COLO829 (cell line): Measurements from ENCODE around the gene CDR2.
"Not testable (repeated sequence)": the region's sequence is repeated elsewhere in the genome, so short reads cannot be mapped to it uniquely, and the experiment has no call there.

ENCODE experiments used
- DNase-seq: peaks from one replicate; pipeline ENCODE4 v3.0.0; 2012; ENCODE audit warnings: low spot score

The CDR2 gene

DNA sequence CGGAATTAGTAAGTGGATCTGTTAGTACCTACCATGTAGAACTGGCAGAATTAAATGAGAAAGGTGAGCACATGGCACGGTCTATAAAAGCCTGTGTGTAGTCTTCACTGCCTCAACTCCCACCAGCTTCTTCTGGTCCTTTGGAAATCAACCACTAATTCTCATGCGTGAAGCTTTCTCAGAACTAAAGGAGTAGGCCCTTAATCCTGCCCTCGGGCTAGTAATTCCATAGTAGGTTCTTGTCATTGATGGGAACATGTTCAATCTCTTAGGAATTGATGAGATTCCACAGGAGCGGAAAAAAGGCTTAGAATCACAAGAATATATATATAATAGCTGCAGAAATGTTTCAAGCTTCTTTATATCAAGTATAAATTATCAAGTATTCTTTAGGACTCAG lies 21.7 kb downstream of the CDR2 start:
- no peak for DNase-seq

DNA sequence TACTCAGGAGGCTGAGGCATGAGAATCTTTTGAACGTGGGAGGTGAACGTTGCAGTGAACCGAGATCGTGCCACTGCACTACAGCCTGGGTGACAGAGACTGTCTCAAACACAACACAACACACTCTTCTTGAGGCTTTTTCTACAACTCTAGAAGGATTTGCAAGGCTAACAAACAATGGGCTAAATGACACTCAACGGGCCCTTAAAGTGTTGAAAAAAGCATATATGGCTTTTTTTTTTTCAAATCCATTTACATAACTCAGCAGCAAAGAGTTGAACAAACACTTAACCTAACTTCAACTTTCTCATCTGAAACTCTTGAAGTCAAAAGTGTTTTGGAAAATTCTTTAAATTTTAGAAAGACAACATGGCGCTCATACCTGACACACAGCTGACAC lies 22.3 kb downstream of the CDR2 start:
- no peak for DNase-seq

GRCh38 chr16:22351017-22351416 lies 23.4 kb downstream of the CDR2 start:
- not testable (repeated sequence) for DNase-seq

- DNase-seq = no peak
Measured at GRCh38 chr16:22348291-22348690, 26.1 kb downstream of the CDR2 start.

GRCh38 chr16:22347100-22347820 lies 27.2 kb downstream of the CDR2 start:
- DNase-seq = no peak

DNA sequence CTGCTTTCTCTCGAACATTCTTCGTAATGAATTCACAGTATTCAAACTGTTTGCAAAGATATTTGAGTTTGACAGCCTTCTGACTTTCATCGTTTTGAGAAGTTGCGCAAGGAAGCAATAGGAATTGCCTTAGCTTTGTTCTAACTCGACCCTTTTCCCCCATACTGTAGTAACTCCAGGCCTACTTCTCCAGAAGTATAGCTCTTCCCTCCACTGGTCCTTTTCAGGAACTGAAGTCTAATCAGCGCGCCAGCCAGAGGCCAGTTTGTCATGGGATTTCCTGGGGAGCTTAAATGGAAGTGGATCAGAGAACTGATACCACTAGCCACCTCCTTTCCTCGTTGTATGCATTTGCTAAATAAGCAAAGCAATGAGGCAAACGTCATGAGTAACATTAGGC lies 27.9 kb downstream of the CDR2 start:
- DNase-seq = no peak

DNA sequence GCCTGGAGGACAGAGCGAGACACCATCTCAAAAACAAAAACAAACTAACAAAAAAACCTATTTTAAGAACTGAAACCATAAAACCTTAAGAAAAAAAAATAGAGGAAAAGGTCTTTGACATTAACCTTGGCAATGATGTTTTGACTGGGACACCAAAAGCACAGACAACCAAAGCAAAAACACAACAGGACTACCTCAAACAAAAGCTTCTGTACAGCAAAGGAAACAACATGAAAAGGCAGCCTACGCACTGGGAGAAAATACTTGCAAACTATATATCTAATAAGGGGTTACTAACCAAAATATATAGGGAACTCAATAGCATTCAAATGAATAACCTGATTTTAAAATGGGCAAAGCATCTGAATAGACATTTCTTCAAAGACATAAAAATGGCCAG lies 32.3 kb downstream of the CDR2 start:
- DNase-seq = no peak

GRCh38 chr16:22340945-22341344 lies 33.5 kb downstream of the CDR2 start:
- no peak for DNase-seq

DNA sequence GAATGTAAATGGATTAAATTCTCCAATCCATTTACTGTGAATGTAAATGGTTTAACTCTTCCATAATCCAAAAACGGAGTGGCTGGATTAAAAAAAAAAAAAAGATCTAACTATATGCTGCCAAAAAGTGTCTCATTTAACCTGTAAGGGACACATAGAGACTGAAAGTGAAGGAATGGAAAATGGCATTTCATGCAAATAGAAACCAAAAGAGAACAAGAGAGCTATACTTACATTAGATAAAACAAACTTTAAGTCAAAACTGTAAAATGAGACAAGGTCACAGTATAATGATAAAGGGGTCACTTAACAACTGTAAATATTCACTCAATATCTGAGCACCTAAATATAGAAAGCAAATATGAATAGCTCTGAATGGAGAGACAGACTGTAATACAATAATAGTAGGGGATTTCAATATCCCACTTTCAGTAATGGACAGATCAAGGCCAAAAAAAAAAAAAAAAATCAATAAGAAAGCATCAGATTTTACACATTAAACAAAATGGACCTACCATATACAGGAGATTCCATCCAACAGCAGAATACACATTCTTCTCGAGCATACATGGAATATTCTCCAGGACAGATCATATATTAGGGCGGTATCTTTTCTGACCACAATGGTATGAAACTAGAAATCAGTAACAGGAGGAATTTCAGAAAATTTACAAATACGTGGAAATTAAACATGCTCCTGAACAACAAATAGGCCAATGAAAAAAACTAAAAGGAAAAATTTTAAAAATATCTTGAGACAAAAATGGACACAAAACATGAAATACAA lies 36.4 kb downstream of the CDR2 start:
- no peak for DNase-seq

DNA sequence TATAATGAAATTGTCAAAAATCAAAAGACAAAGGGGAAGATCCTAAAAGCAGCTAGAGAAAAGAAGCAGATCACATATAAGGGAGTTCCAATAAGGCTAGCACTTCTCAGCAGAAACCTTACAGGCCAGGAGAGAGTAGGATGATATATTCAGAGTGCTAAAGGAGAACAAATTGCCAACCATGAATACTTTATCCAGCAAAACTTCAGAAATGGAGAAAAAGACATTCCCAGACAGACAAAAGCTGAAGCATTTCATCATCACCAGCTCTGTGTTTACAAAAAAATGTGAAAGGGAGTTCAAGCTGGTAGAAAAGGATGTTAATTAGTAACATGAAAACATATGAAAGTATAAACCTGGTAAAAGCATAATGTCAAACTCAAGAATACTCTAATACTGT lies 37.4 kb downstream of the CDR2 start:
- DNase-seq = no peak

GRCh38 chr16:22336581-22336980 lies 37.8 kb downstream of the CDR2 start:
- DNase-seq = no peak

DNA sequence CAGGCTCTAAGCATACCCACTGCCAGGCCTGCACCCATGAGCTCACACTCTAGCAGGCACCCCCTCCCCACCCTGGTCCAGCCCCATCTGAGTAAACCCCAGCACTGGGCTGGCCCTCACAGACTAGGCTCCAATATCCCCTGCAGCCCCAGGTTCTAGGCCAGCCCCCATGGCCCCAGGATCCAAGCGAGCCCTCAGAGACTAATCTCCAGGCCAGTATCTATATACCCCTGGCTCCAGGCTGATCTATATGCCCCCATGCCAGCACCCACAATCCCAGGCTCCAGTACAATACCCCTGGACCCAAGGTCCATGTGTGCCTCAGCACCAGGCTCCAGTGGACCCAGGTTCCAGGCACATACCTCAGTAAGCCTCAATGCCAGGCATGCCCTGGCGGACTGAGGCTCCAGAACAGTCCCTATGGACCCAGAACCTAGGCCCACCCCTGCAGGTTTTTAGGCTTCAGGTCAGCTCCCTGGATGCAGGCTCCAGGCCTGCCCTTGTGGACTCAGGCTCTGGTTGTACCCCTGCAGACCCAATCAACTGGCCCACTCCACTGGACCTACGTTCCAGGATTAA lies 38.7 kb downstream of the CDR2 start:
- no peak for DNase-seq

DNA sequence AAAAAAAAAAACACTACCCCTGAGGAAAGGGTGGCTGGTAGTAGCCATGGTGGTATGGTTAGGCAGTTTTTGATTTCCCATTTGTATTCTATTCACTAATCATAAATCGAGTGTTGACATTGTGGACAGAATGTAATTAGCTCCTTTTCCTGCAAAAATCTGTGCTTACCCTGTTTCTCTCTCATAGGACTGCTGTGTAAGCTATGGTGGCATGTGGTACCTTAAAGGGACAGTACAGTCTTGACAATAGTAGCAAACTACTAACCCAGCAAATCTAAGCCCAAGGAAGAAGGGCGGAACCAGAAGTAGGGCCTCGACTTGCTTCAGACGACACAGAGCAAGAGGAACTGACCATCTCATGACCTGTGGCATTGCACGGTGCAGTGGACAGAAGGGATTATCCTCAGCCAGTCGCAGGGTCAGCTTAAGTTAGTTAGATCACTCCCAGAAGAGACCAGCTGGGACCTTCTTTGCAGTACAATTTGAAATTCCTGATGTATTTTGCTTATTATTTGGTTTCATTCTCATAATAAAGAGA lies 40.9 kb downstream of the CDR2 start:
- DNase-seq = no peak

DNA sequence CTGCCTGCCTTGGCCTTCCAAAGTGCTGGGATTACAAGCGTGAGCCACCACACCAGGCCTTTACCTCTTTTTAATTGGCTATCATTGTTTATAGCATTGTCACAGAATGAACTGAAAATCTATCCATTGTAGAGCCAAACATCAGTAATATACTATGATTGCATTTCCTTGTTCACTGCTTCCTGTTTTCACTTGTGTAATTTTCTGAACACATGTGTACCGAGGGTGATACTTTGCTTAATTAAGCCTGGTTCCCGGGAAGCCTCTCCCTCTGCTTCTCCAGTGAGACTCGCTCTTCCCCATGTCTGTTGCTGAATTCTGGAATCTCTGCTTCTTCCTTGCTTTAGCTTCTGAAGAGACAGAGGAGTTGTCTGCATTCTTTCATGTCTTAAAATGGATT lies 44.1 kb downstream of the CDR2 start:
- DNase-seq = no peak

DNA sequence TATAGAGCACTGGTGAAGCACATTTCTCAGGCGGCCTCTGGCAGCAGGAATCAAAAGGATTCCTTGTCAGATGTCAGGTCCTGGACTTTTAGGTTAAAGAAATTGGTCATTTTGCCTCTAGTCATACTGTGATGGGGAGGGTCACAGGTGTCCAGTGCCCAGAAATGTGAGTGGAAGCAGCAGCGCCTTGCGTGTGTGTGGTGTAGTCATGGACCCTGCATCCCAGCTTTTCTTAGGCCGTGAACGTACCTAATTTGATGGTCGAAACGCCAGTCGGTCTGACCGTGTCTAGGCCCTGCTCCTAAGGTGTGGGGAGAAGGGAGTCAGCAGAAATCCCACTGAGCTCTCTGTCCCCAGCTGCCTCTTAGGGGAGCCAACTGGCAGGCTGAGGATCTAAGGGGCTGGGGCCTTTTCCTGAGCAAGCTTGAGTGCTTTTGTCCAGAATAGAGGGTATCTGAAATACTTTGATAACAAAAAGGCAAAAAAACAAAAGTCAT lies 45.2 kb downstream of the CDR2 start:
- no peak for DNase-seq

DNA sequence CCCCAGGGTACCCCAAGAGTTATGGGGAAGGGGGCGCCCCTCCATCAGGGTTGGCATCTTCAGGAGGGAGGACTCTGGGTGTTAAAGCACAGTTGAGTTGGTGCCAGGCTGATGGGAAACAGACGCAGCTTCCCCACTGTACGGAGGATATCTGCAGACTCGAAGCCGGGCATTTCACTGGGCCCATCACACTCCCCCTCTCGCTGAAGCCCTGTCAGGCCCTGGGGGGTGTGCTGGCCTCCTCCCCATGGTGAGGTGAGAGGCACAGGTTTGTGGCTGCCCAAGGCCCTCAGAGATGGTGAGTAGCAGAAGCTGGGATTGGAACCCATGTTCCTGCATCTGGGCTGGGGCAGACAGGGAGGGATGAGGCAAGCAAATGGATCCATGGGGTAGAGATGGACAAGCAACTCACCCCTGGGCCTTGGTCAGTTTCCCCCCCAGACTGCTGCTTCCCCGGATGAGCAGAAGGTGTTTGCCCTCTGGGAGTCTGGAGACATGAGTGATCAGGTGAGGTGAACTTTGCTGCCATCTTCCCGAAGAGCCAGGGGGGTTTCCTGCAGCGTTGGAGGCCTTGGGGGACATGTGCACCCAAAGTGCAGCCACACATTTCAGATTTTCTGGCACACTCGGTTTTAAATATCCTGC lies 46.2 kb downstream of the CDR2 start:
- no peak for DNase-seq

DNA sequence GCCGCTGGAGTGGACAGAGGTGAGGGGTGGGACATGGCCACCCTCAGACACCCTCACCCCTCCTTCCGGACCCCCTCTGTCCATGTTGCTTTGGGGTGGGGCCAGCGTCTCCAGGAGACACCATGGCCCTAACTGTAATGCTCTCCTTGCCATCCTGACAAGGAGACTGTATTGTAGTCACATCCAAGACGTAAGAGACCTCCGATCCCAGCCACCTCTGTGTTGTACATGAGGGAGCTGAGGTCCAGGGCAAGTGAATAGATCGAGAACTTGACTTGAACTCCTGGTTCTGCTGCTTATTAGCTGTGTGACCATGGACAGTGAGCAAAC lies 47.0 kb downstream of the CDR2 start:
- no peak for DNase-seq

- DNase-seq = no peak
Measured at GRCh38 chr16:22326771-22327445, 47.5 kb downstream of the CDR2 start.

GRCh38 chr16:22326369-22326652 lies 48.1 kb downstream of the CDR2 start:
- no peak for DNase-seq

GRCh38 chr16:22325598-22326368 lies 48.6 kb downstream of the CDR2 start:
- no peak for DNase-seq
